Measurements from ENCODE around the gene ZNF502.
"Not testable (repeated sequence)": the region's sequence is repeated elsewhere in the genome, so short reads cannot be mapped to it uniquely, and the experiment has no call there.

Gene ZNF502

DNA sequence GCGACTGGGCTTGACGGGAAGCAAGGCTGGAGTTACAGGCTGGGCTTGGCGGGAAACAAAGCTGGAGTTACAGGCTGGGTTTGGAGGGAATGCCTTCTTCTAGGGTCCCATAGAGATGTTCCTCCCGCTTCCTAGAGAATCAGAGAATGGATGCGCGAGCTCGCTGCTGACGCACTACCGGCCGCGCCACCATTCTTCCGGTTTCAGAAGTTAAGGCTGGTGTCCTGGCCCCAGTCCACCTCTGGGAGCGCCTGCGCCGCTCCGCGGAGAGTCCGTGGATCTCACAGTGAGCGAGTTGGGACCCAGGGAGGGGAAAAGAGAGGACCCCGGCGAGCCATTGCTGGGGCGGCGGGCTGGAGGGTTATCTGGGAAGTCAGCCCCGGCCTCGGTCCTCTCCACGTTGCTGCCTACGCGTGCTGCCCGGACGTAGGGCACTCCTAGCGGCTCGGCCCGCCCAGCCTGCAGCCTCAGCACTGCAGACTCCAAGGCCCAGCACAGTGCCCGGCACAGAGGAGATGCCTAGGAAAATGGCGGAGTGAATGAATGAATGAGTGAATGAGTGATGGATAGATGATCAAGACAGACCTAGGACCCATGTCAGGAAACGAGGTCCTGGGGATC lies at the start of gene ZNF502:
ZNF502 (plus strand) TSS at position 206 of the 621 bp plus-strand sequence. CDS start 7,602 bp downstream, outside the sequence.
- peak; percentile 46 to 53 for DNase-seq (ENCODE audit: low read depth in 2 of 2)

DNA sequence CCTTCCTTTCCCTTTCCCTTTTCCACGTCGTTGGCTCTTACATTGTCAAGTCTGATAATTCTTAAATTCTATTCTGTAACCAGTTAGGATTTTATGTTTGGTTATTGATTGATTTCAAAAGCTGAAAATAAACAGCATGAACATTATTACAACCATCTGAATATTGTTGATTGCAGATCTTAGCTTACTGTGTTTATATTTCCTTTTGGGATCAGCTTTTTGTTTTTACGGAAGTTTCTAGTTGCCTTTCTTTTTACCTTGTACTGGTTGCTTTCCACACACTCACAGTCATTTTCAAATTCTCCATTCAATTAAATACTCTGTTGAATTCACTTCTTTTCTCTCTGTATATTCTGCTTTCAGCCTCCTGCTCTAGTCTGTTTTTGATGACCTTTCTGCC lies 47.3 kb upstream of the ZNF502 start:
- no peak for DNase-seq (ENCODE audit: low read depth in 2 of 2)

DNA sequence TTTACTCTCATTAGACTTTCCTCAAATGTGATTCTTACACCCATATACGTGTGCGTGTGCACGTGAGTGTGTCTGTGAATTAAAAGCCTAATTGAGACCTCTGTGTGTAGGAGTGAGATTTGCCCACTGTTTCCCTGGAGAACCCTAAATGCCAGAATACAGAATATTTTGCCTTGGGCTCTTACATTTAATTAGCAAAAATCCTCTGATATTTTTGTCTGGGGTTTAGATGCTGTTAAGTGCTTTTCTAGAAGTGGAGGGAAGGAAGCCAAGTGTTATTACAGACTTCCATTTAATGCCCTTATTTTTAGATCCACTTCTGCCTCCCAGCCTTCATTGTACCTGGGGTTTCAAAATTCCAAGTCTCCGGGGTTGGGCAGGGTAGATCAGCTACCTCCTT lies 46.1 kb upstream of the ZNF502 start:
- no peak for DNase-seq (ENCODE audit: low read depth in 2 of 2)

DNA sequence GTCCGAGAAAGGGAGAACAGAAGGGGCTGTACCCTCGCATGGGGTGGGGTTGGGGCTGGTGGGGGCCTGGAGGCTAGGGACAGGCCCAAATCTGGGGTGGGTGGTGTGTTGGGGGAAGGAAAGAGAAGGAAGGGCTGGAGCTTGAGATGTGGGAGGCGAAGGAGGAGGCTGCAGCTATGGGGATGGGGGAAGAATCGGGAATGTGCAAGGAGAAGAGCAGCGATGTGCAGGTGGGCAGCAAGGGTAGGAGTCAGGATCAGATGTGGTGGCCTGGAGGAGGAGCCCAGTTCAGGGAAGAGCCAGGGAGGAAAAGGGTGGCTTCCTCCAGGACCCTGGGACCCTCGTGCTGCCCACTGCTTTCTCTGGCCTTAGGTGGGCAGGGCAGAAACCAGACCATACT lies 42.7 kb upstream of the ZNF502 start:
- no peak for DNase-seq (ENCODE audit: low read depth in 2 of 2)

DNA sequence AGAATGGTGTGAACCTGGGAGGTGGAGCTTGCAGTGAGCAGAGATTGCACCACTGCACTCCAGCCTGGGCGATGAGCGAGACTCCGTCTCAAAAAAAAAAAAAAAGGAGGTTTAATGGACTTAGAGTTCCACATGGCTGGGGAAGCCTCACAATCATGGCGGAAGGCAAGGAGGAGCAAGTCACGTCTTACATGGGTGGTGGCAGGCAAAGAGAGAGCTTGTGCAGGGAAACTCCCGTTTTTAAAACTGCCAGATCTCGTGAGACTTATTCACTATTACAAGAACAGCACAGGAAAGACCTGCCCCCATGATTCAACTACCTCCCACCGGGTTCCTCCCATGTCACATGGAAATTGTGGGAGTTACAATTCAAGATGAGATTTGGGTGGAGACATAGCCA lies 39.0 kb upstream of the ZNF502 start:
- not testable (repeated sequence) for DNase-seq (ENCODE audit: low read depth in 2 of 2)

DNA sequence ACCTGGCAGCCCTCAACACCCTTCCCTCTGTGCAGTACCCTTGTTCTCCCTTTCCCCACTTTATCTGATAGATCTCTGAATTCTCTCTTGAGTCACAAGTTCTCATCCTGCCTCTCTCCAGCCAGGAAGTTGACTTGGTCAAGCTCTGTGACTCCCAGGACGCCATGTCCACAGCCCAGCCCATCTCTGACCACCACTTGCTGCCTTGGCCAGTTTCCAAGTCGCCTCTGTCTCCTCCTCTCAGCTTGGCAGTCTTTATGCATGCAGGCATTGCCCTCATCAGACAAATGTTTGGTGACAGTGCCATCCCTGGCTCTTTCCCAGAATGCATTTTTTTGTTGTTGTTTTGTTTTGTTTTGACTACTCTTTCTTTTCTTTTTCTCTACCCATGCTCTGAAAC lies 38.2 kb upstream of the ZNF502 start:
- DNase-seq (ENCODE audit: low read depth in 2 of 2): no peak

DNA sequence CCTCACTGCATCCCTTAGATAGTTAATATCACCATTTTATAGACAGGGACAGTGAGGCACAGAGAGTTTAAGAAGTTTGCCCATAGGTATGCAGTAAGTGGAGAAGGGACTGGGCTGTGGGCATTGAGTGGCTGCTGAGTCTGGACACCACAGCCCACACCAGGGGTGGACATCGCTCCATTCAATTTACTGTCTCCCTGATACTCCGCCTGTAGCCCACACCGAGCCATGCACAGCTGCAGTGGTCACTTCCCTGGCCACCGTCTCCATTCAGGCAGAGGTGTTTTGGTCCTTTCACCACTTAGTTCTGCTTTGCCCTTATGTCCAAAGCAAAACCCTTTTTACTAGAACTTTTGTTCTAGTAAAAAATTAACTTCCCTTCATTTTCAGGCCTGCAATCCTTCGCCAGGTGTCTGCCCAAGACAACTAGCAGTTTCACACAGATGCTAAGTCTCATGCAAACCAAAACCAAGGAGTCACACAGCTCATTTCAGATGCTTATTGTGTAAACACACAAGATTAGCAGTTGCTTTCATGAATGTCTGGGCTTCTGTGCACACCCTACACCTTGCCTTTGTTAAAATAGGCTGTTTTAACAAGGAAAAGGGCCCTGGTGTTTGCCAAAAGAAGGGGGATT lies 33.9 kb upstream of the ZNF502 start:
- no peak for DNase-seq (ENCODE audit: low read depth in 2 of 2)

DNA sequence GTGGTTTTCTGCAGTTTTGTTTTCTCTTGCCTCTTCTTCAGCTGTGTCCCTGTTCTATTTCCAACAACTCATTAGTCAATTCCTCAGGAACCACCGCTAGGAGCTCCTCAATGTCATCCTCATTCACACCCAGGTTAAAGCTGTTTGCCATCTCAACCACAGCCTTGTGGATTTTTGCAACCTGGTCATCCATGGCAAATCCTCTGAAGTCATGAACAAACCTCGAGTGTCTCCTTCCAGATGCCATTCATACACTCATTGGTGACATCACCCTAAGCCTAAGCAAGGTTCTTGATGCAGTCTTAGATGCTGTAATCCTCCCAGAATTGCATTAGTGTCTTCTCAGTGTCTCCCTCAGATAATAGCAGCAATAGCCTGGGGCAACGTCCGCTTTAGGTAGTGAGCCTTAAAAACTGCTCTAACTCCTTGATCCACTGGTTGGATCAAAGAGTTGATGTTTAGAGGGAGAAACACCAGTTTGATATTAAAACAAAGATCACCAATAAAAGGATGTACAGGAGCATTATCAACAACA lies 31.5 kb upstream of the ZNF502 start:
- DNase-seq (ENCODE audit: low read depth in 2 of 2): no peak

DNA sequence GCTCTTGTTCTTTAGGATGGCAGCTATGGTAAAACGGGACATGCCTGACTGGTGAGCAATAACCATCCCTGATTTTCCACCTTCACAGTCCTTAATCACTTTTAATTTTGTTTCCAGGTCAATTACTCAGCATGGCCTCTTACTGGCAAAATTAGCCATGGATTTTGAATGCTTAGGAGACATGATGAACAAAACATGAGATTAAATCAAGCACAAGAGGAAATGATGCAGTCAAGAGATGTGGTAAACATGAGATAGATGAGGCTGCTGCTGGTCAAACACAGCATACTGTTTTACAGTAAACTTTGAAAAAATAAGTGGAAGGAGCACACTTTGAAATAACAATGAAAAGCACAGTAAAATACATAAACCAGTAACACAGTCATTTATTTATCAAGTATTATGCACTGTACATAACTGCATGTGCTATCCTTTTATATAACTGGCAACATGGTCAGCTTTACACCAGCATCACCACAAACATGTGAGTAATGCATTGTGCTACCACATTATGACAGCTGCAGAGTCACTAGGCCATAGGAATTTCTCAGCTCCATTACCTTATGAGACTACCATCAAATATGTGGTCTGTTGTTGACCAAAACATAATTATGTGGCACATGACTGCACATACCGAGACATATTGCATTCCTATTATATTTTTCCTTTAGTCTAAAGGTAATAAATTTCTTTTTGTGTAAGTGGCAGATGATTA lies 30.1 kb upstream of the ZNF502 start:
- DNase-seq (ENCODE audit: low read depth in 2 of 2): no peak

DNA sequence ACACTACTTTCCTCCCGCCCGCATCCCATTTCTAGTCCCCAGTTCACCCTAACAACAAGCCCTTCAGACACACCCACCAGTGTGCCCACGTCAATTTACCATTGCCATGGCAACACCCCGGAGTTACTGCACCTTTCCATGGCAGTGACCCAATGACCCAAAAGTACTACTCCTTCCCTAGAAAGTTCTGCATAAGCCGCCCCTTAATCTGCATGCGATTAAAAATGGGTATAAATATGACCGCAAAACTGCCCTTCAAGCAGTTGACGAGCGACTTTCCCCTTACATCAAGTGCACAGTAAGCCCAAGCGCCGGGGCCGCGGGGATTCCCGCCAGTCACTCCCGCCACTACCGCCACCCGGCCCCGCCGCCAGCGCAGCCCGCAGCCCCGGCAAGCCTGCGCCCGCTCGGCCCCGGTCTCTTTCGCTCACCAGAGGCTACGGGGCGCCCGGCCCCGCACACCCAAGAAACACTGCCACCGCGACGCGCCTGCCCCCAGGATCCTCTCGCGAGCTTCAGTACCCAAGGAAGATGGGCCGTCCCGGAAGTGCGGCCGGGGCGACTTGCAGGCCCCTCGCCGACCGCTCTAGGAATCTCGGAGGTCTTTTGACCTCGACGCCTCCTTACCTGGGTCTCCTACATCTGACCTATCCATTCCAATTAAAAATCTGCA lies 27.2 kb upstream of the ZNF502 start:
- peak; percentile 26 to 54 for DNase-seq (ENCODE audit: low read depth in 2 of 2)

DNA sequence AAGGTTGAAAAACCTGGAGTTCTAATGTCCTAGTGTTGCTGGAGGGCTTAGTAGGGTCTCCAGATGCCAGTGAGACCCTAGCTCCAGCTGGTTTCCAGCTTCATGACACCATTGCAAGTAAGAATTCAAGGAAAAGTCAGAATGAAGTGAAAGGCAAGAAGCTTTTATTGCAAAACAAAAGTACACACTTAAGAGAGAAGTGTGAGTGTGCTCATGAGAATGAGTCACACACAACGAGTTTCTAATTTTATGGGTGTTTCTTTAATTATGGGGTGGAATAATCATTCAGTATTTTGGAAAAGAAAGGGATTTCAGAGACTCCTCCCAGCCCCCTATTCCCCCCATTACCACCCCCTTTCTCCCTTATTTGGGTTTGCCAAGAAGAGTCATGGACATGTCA lies 24.6 kb upstream of the ZNF502 start:
- DNase-seq (ENCODE audit: low read depth in 2 of 2): no peak

DNA sequence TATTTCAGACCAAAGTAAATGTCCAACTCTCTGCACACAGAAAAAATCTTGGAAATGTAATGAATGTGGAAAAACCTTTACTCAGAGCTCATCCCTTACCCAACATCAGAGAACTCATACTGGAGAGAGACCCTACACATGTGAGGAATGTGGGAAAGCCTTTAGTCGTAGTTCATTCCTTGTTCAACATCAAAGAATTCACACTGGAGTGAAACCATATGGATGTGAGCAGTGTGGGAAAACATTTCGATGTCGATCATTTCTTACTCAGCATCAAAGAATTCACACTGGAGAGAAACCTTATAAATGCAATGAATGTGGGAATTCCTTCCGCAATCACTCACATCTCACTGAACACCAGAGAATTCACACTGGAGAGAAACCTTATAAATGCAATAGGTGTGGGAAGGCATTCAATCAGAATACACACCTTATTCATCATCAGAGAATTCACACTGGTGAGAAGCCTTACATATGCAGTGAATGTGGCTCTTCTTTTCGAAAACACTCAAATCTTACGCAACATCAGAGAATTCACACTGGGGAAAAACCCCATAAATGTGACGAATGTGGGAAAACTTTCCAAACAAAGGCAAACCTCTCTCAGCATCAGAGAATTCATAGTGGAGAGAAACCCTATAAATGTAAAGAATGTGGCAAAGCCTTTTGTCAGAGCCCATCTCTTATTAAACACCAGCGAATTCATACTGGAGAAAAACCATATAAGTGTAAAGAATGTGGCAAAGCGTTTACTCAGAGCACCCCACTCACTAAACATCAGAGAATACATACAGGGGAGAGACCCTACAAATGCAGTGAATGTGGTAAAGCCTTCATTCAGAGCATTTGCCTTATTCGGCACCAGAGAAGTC lies 9.0 kb downstream of the ZNF502 start:
- DNase-seq (ENCODE audit: low read depth in 2 of 2): no peak

DNA sequence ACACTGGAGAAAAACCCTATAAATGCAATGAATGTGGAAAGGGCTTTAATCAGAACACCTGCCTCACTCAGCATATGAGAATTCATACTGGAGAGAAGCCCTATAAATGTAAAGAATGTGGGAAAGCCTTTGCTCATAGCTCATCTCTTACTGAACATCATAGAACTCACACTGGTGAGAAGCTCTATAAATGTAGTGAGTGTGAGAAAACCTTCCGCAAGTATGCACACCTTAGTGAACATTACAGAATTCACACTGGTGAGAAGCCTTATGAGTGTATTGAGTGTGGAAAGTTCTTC lies 9.6 kb downstream of the ZNF502 start:
- DNase-seq (ENCODE audit: low read depth in 2 of 2): no peak

DNA sequence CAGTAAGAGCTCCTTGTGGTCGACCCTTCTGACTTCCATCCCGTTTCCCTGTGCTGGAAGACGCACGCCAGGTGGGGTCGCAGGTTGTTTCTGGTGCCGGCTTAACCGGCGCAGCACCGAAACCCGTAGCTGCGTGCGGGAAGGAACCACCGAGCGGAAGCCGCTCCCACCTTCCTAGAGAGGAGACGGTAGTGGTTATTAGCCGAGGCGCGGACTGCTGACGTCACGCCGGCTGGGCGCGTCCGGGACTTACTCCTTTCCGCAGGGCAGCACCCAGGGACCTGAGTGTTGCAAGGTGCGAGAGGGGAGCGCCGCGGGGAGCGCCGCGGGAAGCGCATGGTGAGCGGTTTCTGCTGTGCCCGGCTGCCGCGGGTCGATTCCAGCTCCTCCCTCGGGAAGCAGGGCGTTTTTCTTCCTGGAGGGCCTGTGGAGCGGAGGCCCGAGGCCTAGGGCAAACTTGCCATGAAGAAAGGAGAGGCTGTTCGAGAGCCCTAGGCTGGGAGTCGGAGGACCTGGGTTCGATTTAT lies 17.0 kb downstream of the ZNF502 start, which contains the start of gene ZNF501:
ZNF501 (plus strand) TSS at position 252 of the 527 bp plus-strand sequence. CDS start 4,787 bp downstream, outside the sequence.
- DNase-seq (ENCODE audit: low read depth in 2 of 2): peak; percentile 78 to 81

DNA sequence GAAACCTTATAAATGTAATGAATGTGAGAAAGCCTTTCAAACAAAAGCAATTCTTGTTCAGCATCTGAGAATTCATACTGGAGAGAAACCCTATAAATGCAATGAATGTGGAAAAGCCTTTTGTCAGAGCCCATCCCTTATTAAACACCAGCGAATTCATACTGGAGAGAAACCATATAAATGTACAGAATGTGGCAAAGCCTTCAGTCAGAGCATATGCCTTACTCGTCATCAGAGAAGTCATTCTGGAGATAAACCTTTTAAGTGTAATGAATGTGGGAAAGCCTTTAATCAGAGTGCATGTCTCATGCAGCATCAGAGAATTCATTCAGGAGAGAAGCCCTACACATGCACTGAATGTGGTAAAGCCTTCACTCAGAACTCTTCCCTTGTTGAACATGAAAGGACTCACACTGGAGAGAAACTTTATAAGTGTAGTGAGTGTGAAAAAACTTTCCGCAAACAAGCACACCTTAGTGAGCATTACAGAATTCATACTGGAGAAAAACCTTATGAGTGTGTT lies 22.2 kb downstream of the ZNF502 start:
- no peak for DNase-seq (ENCODE audit: low read depth in 2 of 2)

DNA sequence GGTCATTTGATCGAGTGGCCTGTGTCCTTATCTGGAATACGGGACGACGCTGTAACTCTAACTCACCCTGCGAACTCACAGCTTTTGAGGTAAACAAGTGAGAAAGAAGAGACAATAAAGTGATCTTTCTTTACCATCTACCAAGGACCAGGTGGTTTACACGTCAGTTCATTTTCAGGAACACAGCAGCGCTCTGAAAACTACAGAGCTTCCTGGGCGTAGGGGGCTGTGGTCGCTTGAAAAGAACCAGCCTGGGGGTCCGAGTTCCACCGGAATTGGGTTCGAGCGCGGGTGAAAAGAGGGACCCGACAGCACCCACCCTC lies 48.6 kb downstream of the ZNF502 start:
- DNase-seq (ENCODE audit: low read depth in 2 of 2): peak in 1 of 2 donors; percentile 5

DNA sequence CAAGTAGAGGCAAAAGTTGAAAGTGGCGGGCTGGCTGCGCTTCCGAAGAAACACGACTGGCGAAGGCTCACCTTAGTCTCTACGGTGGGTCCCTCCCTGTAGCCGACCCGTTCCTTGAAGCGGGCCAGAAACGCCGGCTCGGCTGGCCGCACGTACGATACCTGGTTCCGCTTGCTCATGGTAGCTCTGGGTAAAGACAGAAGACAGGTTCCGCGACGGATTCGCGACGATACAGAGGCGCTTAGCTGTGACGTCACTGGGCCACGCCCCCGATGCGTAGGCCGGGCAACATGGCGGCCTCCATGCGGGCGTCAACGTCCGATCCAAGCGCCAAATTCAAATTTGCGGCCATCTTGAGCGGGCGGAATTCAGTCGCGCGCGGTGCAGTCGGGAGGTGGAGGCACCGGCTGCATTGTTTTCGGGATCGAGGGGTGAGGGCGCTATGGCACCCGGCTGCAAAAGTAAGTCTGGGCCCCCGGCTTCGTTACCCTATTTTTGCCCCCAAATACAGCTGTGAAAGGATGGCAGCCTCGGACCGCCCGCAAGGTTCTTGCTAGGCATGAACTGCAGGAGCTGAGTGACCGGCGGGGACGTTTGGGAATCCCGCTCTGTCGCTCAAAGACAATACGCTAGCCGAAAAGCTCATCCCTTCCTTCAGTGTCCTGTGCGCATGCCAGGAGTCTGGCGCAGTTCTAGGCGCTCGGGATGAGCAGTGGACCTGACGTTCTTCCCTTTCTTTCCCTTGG lies 49.1 kb downstream of the ZNF502 start, which contains the start of the genes KIAA1143 and KIF15:
KIAA1143 (minus strand) TSS at position 196 of the 746 bp plus-strand sequence; CDS start at position 179, 17 bp downstream.
KIF15 (plus strand) TSS at position 371 of the 746 bp plus-strand sequence; CDS start at position 443, 72 bp downstream.
- DNase-seq (ENCODE audit: low read depth in 2 of 2): peak; percentile 95 to 96

DNA sequence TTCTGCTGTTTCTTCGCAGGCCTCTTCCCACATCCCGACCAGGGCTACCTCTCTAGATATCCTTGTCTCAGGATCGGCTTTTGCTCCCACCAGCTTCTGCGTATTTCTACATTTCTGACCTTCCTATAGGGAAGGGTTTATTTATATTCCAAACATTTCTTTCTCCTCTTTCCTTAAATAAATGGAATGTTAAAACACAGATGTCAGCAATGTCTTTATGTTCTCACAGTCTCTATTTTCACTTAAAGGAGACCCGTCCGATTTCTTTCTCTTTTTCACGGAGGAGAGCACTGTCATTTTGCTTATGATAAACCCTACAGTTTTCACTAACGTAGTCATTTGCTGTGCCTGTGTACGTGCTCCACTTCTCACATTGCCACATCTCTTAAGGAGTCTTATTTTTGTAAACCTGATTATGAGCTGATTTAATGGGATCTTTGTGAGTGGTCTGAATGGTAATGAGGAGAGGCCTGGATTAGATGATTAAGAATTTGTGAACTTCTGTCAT lies 49.8 kb downstream of the ZNF502 start:
- DNase-seq (ENCODE audit: low read depth in 2 of 2): no peak

DNA sequence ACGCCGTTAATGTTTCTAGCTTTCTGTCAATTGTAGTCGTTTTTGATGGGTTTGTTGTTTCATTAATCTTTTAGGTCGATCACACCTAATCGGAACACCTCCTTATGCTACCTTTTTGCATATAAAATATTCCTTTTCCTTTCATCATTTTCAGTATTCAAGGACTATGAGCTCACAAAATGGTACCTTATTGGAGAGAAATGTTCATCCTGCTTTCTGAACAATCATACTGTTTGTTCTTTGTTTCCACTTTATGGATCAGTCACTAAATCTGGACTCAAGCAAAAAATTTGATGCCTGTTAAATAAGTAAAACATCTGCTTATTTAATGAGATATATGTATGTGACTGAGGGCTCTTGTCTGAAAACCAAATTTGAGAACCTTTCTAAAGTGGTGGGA lies 50.2 kb downstream of the ZNF502 start:
- no peak for DNase-seq (ENCODE audit: low read depth in 2 of 2)

DNA sequence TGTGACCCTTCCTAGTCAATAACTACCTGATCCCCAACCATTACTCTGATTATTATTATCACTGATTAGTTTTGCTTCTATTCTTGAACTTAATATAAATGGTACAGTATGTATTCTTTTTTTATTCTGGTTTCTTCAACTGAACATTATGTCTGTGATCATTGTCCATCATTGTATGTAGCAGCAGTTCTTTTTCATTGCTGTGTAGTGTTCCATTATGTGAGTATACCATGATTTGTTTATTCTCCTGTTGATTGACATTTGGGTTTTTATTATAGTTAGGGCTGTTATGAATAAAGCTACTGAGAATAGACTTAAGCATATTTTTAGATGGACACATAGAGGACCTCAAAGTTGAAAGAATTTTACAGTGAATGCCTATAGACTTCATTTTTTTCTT lies 51.8 kb downstream of the ZNF502 start:
- DNase-seq (ENCODE audit: low read depth in 2 of 2): no peak
